H1 (cell line): ENCODE data around the gene STAC. TPM values are rescaled to one million over a fixed set of nuclear protein-coding genes. Genes with fewer than 3 reads are reported as not detected.

ENCODE experiments used
- CTCF ChIA-PET: fragments of 300-600 bp; sonication (Branson Sonifier 250); formaldehyde crosslinking; loops from one replicate; lab custom pipeline; 2021; ENCODE audit not compliant: partially characterized antibody; lab: Charles Lee
- POLR2A ChIA-PET: fragments of 300-600 bp; sonication (Branson Sonifier 250); formaldehyde crosslinking; loops from one replicate; lab custom pipeline; 2021; ENCODE audit warnings: inconsistent platforms; ENCODE audit not compliant: partially characterized antibody; lab: Charles Lee
- DNase-seq, 2 experiments: peaks; one replicate each; pipeline versions ENCODE4 v3.0.0 to v3.0.0-alpha.2; 2010 to 2022; ENCODE audit warnings: low spot score in 2 of 2, low read depth in 1 of 2, mixed read lengths in 1 of 2
- FAIRE-seq: peaks from 2 replicates; lab custom pipeline; 2011; peaks lifted over from hg19 to GRCh38; lab: Jason Lieb, UNC
- H2AFZ ChIP-seq: 2 replicates; pipeline ENCODE4 v1.8.1; 2012; ENCODE audit warnings: low read length, inconsistent platforms
- H2AK5ac ChIP-seq: 2 replicates; pipeline ENCODE4 v1.6.1; 2013; ENCODE audit warnings: low read depth, low read length
- H2BK120ac ChIP-seq: replicated peaks from 2 replicates; pipeline ENCODE3; 2013; ENCODE audit warnings: low read depth, low read length, inconsistent platforms
- H2BK12ac ChIP-seq: 2 replicates; pipeline ENCODE4 v1.6.1; 2013; ENCODE audit warnings: low read depth, low read length
- H2BK15ac ChIP-seq: 2 replicates; pipeline ENCODE4 v1.6.1; 2013; ENCODE audit warnings: low read length
- H2BK20ac ChIP-seq: 2 replicates; pipeline ENCODE4 v1.6.1; 2013; ENCODE audit warnings: low read length
- H2BK5ac ChIP-seq: 2 replicates; pipeline ENCODE4 v1.6.1; 2013; ENCODE audit warnings: low read depth, low read length
- H3K14ac ChIP-seq: 2 replicates; pipeline ENCODE4 v1.6.1; 2013; ENCODE audit warnings: inconsistent platforms; ENCODE audit not compliant: insufficient read length
- H3K18ac ChIP-seq: 2 replicates; pipeline ENCODE4 v1.6.1; 2013; ENCODE audit warnings: low read length; ENCODE audit errors: extremely low read depth
- H3K23ac ChIP-seq: 2 replicates; pipeline ENCODE4 v1.6.1; 2013; ENCODE audit warnings: inconsistent platforms; ENCODE audit not compliant: insufficient read length
- H3K23me2 ChIP-seq: 2 replicates; pipeline ENCODE4 v1.6.1; 2013; ENCODE audit warnings: low read depth, low read length
- H3K27ac ChIP-seq: 2 replicates; pipeline ENCODE4 v1.6.1; 2011; ENCODE audit warnings: low read depth, low read length, inconsistent platforms
- H3K27me3 ChIP-seq, 4 experiments: replicated peaks in 1 of 4; 1 replicate in 1 of 4; 2 replicates in 3 of 4; pipeline versions ENCODE4 v1.6.1 to v1.8.1; 2011 to 2013; ENCODE audit warnings: low read length in 3 of 4, mild to moderate bottlenecking in 3 of 4, inconsistent platforms in 2 of 4, mixed read lengths in 2 of 4, moderate library complexity in 1 of 4; ENCODE audit not compliant: control insufficient read depth in 3 of 4, insufficient read depth in 3 of 4; ENCODE audit errors: extremely low read depth in 1 of 4
- H3K36me3 ChIP-seq, 4 experiments: 2 replicates each; pipeline versions ENCODE4 v1.6.1 to v1.8.1; 2011 to 2013; ENCODE audit warnings: mild to moderate bottlenecking in 4 of 4, low read length in 3 of 4, moderate library complexity in 2 of 4, control low read depth in 1 of 4, inconsistent platforms in 1 of 4; ENCODE audit not compliant: insufficient read depth in 4 of 4, control insufficient read depth in 2 of 4
- H3K4ac ChIP-seq: replicated peaks from 2 replicates; pipeline ENCODE3; 2013; ENCODE audit warnings: low read length, low read depth, mixed read lengths, inconsistent platforms; ENCODE audit not compliant: insufficient read length
- H3K4me1 ChIP-seq, 4 experiments: replicated peaks in 1 of 4; 1 replicate in 1 of 4; 2 replicates in 3 of 4; pipeline versions ENCODE4 v1.6.1 to v1.8.1; 2011 to 2013; ENCODE audit warnings: low read length in 3 of 4, inconsistent platforms in 2 of 4, mixed read lengths in 1 of 4; ENCODE audit not compliant: insufficient read depth in 4 of 4, control insufficient read depth in 3 of 4
- H3K4me2 ChIP-seq, 2 experiments: 2 replicates each; pipeline versions ENCODE4 v1.6.1 to v1.8.1; 2011 to 2013; ENCODE audit warnings: low read depth in 2 of 2, low read length in 2 of 2, control low read depth in 1 of 2, inconsistent platforms in 1 of 2, mild to moderate bottlenecking in 1 of 2; ENCODE audit not compliant: insufficient read depth in 1 of 2
- H3K4me3 ChIP-seq, 4 experiments: fragments of 200-600, 300-600 bp in 1 of 4; sonication (generic), shearing (Covaris generic), sonication (Bioruptor Twin) in 1 of 4; 2 replicates each; pipeline versions ENCODE4 v1.5.1 to v1.8.1; 2011 to 2016; ENCODE audit warnings: low read length in 4 of 4, low read depth in 3 of 4, control low read depth in 2 of 4, inconsistent platforms in 2 of 4, mild to moderate bottlenecking in 2 of 4, mixed read lengths in 1 of 4, moderate library complexity in 1 of 4; ENCODE audit not compliant: insufficient read depth in 2 of 4; ENCODE audit errors: extremely low read depth in 1 of 4
- H3K56ac ChIP-seq: replicated peaks from 2 replicates; pipeline ENCODE3; 2013; ENCODE audit warnings: low read depth, mild to moderate bottlenecking, mixed read lengths, low read length, inconsistent platforms; ENCODE audit not compliant: insufficient read length
- H3K79me1 ChIP-seq: 2 replicates; pipeline ENCODE4 v1.6.1; 2013; ENCODE audit warnings: low read depth, low read length, control low read depth
- H3K79me2 ChIP-seq, 2 experiments: 2 replicates each; pipeline versions ENCODE4 v1.6.1 to v1.8.1; 2012 to 2013; ENCODE audit warnings: low read length in 2 of 2, mild to moderate bottlenecking in 2 of 2, inconsistent platforms in 1 of 2; ENCODE audit not compliant: insufficient read depth in 2 of 2, control insufficient read depth in 1 of 2
- H3K9ac ChIP-seq, 4 experiments: replicated peaks in 1 of 4; 1 replicate in 1 of 4; 2 replicates in 3 of 4; pipeline versions ENCODE4 v1.6.1 to v1.8.1; 2011 to 2013; ENCODE audit warnings: low read depth in 3 of 4, low read length in 3 of 4, control low read depth in 2 of 4, mild to moderate bottlenecking in 2 of 4, moderate library complexity in 2 of 4, inconsistent platforms in 1 of 4; ENCODE audit errors: extremely low read depth in 1 of 4
- H3K9me3 ChIP-seq, 2 experiments: 2 replicates each; pipeline versions ENCODE4 v1.6.1 to v1.8.1; 2012 to 2013; ENCODE audit warnings: mild to moderate bottlenecking in 2 of 2, moderate library complexity in 2 of 2, control low read depth in 1 of 2, inconsistent platforms in 1 of 2, low read depth in 1 of 2, low read length in 1 of 2, mixed read lengths in 1 of 2; ENCODE audit not compliant: insufficient read depth in 2 of 2
- H4K20me1 ChIP-seq, 2 experiments: replicated peaks in 1 of 2; 2 replicates each; pipeline versions ENCODE3 to v1.8.1; 2011 to 2013; ENCODE audit warnings: inconsistent platforms in 2 of 2, low read length in 2 of 2, mild to moderate bottlenecking in 1 of 2; ENCODE audit not compliant: insufficient read depth in 2 of 2, control insufficient read depth in 1 of 2
- H4K5ac ChIP-seq: 2 replicates; pipeline ENCODE4 v1.6.1; 2013; ENCODE audit warnings: low read length, low read depth, mixed read lengths, inconsistent platforms; ENCODE audit not compliant: insufficient read length
- H4K8ac ChIP-seq: 2 replicates; pipeline ENCODE4 v1.8.0; 2013; ENCODE audit warnings: mild to moderate bottlenecking, moderate library complexity, low read length, inconsistent platforms; ENCODE audit not compliant: insufficient read depth; ENCODE audit errors: extremely low read depth
- H4K91ac ChIP-seq: replicated peaks from 2 replicates; pipeline ENCODE3; 2013; ENCODE audit warnings: low read length, mixed read lengths, inconsistent platforms; ENCODE audit not compliant: insufficient read length
- POLR2A ChIP-seq, 2 experiments: IDR thresholded peaks; 1 replicate in 1 of 2; 2 replicates in 1 of 2; pipeline ENCODE4 v1.6.1; 2011; ENCODE audit warnings: low read depth in 2 of 2, low read length in 2 of 2, mild to moderate bottlenecking in 2 of 2; ENCODE audit errors: control extremely low read depth in 1 of 2
- WGBS, 2 experiments: shearing (Covaris generic) in 1 of 2; methylation state at CpG; one replicate each; pipeline versions ENCODE4 v1.1.6 to v1.1.7; 2013 to 2015; ENCODE audit warnings: low lambda C conversion rate in 2 of 2, mixed read lengths in 2 of 2, inconsistent platforms in 1 of 2, low coverage in 1 of 2, missing lambda C conversion rate in 1 of 2; ENCODE audit not compliant: insufficient replicate concordance in 2 of 2, insufficient coverage in 1 of 2, insufficient read length in 1 of 2; ENCODE audit errors: extremely low coverage in 1 of 2, missing lambda C conversion rate in 1 of 2; 5-methylcytosine and 5-hydroxymethylcytosine counted together
- polyA plus RNA-seq, 7 experiments: library from polyadenylated mRNA; depleted of rRNA in 3 of 7; stranded (reverse) in 5 of 7; unstranded in 2 of 7; fragments of >200 nt in 5 of 7; fragments of 200-250 nt in 2 of 7; gene quantifications; 1 replicate in 5 of 7; 2 replicates in 1 of 7; 4 replicates in 1 of 7; pipeline versions ENCODE4 v1.2.1 to v1.2.3, GENCODE V29; 2011 to 2013; ENCODE audit warnings: missing spikeins in 2 of 7, mixed read lengths in 2 of 7
- total RNA-seq: library from RNA; stranded (reverse); fragmentation: NEBNext Ultra II Directional; extraction: Animal tissue kit (Norgen Biotek cat#: 25700); gene quantifications from 2 replicates; pipeline ENCODE4 v1.2.1, GENCODE V29; 2021

Gene STAC
- total and polyA plus RNA-seq, 2 of the 8 experiments (the other 6 are each of a cell fraction or from before 2014, with no cell fraction given): 8.0 to 18.1 TPM

- H3K4ac ChIP-seq: no peak overlapping the region
- H4K5ac ChIP-seq: no peak overlapping the region
- H3K79me1 ChIP-seq: no peaks in the 10 kb centered on the region
- no peaks in the 10 kb centered on the region for H4K20me1 ChIP-seq
- H3K4me1 ChIP-seq: peaks cover 0 to 2% (median 0%) of the 10 kb centered on the region in 4 experiments; a peak in 1 of 7 replicates
- H3K14ac ChIP-seq: no peak overlapping the region
- no peak for TF ChIP-seq POLR2A (IDR thresholded peaks at IDR 0.05; ENCODE audit: control extremely low read depth in 1 of 2, low read depth in 2 of 2, low read length in 2 of 2)
- CTCF ChIA-PET: interaction anchor here (1.4 to 2.3 kb wide), 2 partner anchors 13 to 47 kb away, joined by 3 to 6 read pairs; no protein-coding TSS in a partner anchor
- H2AK5ac ChIP-seq: no peak overlapping the region
- H2BK15ac ChIP-seq: no peak overlapping the region
- no peaks in the 10 kb centered on the region for H3K27me3 ChIP-seq
- 95% methylated on average over 4 of the region's 4 CpGs; no CpG with 5 or more reads in 1 of the 2 experiments for WGBS, 2 experiments
- no peak overlapping the region for H3K4me2 ChIP-seq
- H3K36me3 ChIP-seq: peaks cover 0 to 3% (median 0%) of the 10 kb centered on the region in 4 experiments; a peak in 2 of 8 replicates
- no peak overlapping the region for H3K56ac ChIP-seq
- FAIRE-seq (no peak), DNase-seq (no peak)
- H2BK5ac ChIP-seq: no peak overlapping the region
- H4K91ac ChIP-seq: no peak overlapping the region
- H3K9me3 ChIP-seq: no peaks in the 10 kb centered on the region
- no peak overlapping the region for H2AFZ ChIP-seq
- H4K8ac ChIP-seq: no peak overlapping the region
- no peak overlapping the region for H3K23ac ChIP-seq
- no peak overlapping the region for H3K27ac ChIP-seq
- no peaks in the 10 kb centered on the region for H3K79me2 ChIP-seq
- H3K9ac ChIP-seq: no peak overlapping the region
- no peak overlapping the region for H2BK20ac ChIP-seq
- no peak overlapping the region for H3K4me3 ChIP-seq
- H2BK12ac ChIP-seq: no peak overlapping the region
- POLR2A ChIA-PET: no interaction called here
- no peaks in the 10 kb centered on the region for H3K23me2 ChIP-seq
- no peak overlapping the region for H2BK120ac ChIP-seq
- H3K18ac ChIP-seq: no peak overlapping the region
Observed at GRCh38 chr3:36493051-36493450, 112.7 kb downstream of the STAC start.
